ENCODE data around the gene GPC6. TPM values are rescaled to one million over a fixed set of nuclear protein-coding genes. Genes with fewer than 3 reads are reported as not detected.

The GPC6 gene
- total and polyA plus RNA-seq, 2 donors (not counting 3 experiments of a cell fraction or from before 2014, with no cell fraction given): 0.01 TPM; not detected in 1

DNA sequence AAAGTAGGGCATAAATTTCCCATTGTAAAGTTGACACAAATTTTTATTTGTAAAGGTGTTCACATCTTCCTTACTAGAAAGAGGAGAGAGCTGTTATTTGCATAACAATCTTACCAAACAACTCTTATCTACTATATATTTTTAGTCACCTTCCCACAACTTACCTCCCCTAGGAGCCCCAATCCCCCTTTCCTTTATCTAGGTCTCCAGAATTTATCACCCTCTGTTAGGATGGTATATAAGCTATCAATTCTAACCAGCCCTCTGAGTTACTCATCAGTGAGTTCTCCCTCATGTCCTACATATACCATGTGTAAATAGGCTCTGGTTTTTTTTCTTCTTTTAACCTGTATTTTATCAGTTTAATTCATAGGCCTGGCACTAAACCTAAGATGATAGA, 1190.7 kb downstream of the GPC6 start:
- no peak overlapping the region for H3K4me3 ChIP-seq (replicated peaks in 1 of 3; ENCODE audit: insufficient read depth in 1 of 3, low read depth in 1 of 3, low read length in 3 of 3)
- dilution Hi-C loops (cut with MboI; ENCODE audit: extremely low pct_ligation_motif_present, low sequenced_read_pairs): no loop called here
- no peaks in the 10 kb centered on the region for H3K36me3 ChIP-seq (ENCODE audit: control insufficient read depth in 2 of 2, extremely low read depth in 1 of 2, insufficient read depth in 2 of 2, low read length in 2 of 2)
- intact Hi-C loops (cut with micrococcal nuclease): no loop called here
- H3K9me1 ChIP-seq (replicated peaks; ENCODE audit: control insufficient read depth, extremely low read depth, insufficient read depth, low read length): no peaks in the 10 kb centered on the region
- no peaks in the 10 kb centered on the region for H3K9me3 ChIP-seq (replicated peaks; ENCODE audit: control insufficient read depth, insufficient read depth, low read length)
- H3K4me2 ChIP-seq (ENCODE audit: insufficient read depth, low read length): no peak overlapping the region
- no peaks in the 10 kb centered on the region for H3K27me3 ChIP-seq (ENCODE audit: control insufficient read depth in 2 of 2, insufficient read depth in 2 of 2, low read length in 2 of 2)
- no peaks in the 10 kb centered on the region for H3K79me2 ChIP-seq (ENCODE audit: control insufficient read depth, insufficient read depth, low read length)
- CTCF ChIA-PET: interaction anchor here (2.5 kb wide), 1 partner anchor 200 kb away, joined by 13 read pairs; no protein-coding TSS in a partner anchor
- H3K27ac ChIP-seq (ENCODE audit: insufficient read depth, low read depth, low read length): no peak overlapping the region
- FAIRE-seq (no peak), DNase-seq (ENCODE audit: low read depth, low spot score) (no peak)
- POLR2A ChIA-PET: no interaction called here
- no peaks in the 10 kb centered on the region for H3K4me1 ChIP-seq (ENCODE audit: control insufficient read depth, extremely low read depth, insufficient read depth, low read length)
- no peak overlapping the region for H2AFZ ChIP-seq (ENCODE audit: low read depth, low read length)
- BruUV-seq (replicated peaks): no TSS peak
- no peaks in the 10 kb centered on the region for H4K20me1 ChIP-seq (replicated peaks; ENCODE audit: control insufficient read depth, extremely low read depth, insufficient read depth, low read length)
- TF ChIP-seq, protein P1, sequence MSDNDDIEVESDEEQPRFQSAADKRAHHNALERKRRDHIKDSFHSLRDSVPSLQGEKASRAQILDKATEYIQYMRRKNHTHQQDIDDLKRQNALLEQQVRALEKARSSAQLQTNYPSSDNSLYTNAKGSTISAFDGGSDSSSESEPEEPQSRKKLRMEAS (IDR thresholded peaks at IDR 0.05; ENCODE audit: insufficient read depth, insufficient read length): no peak
- TF ChIP-seq, protein P2, sequence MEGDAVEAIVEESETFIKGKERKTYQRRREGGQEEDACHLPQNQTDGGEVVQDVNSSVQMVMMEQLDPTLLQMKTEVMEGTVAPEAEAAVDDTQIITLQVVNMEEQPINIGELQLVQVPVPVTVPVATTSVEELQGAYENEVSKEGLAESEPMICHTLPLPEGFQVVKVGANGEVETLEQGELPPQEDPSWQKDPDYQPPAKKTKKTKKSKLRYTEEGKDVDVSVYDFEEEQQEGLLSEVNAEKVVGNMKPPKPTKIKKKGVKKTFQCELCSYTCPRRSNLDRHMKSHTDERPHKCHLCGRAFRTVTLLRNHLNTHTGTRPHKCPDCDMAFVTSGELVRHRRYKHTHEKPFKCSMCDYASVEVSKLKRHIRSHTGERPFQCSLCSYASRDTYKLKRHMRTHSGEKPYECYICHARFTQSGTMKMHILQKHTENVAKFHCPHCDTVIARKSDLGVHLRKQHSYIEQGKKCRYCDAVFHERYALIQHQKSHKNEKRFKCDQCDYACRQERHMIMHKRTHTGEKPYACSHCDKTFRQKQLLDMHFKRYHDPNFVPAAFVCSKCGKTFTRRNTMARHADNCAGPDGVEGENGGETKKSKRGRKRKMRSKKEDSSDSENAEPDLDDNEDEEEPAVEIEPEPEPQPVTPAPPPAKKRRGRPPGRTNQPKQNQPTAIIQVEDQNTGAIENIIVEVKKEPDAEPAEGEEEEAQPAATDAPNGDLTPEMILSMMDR (IDR thresholded peaks at IDR 0.05; ENCODE audit: extremely low read depth in 1 of 2, insufficient read depth in 1 of 2, low read depth in 1 of 2, low read length in 2 of 2): no peak
- TF ChIP-seq POLR2AphosphoS5 (IDR thresholded peaks at IDR 0.05; ENCODE audit: insufficient read depth, low read depth, low read length) (no peak), EZH2 (IDR thresholded peaks at IDR 0.05; ENCODE audit: borderline replicate concordance, low read depth, low read length, severe bottlenecking) (no peak)
- H3K9ac ChIP-seq (replicated peaks; ENCODE audit: extremely low read depth, insufficient read depth, low read length): no peak overlapping the region

DNA sequence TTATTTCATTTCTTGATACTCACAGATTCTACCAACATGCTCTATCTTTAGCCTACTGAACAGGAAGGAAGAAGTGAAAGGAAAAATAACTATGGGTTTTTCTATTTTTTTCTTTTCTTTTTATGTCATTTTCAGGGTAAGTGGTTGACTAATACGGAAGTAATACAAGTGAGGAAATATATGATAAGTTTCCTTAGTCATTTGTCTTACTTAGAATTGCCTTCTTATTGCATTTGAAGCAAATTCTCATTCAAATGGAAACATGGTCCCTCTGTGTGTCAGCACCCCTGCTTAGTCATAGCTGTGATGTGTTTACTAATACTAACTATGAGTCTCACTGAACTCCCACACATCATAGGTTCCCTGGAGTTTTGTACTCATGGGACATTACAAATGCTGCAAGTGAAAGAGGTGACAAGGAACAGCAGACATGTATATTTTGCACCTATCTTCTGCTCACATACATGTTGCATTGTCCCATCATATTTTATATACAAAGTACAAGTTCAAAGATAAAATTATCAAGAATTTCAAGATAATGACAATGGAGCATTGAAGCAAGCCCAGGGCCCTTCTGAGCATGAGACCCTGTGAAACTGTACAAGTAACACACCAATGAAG, 1192.8 kb downstream of the GPC6 start:
- Histone ChIP-seq H3K4me1 (ENCODE audit: control insufficient read depth, extremely low read depth, insufficient read depth, low read length) (no peaks in the 10 kb centered on the region), H3K27me3 (ENCODE audit: control insufficient read depth in 2 of 2, insufficient read depth in 2 of 2, low read length in 2 of 2) (no peaks in the 10 kb centered on the region), H3K4me3 (replicated peaks in 1 of 3; ENCODE audit: insufficient read depth in 1 of 3, low read depth in 1 of 3, low read length in 3 of 3) (no peak overlapping the region), H3K9me1 (replicated peaks; ENCODE audit: control insufficient read depth, extremely low read depth, insufficient read depth, low read length) (no peaks in the 10 kb centered on the region), H2AFZ (ENCODE audit: low read depth, low read length) (no peak overlapping the region), H4K20me1 (replicated peaks; ENCODE audit: control insufficient read depth, extremely low read depth, insufficient read depth, low read length) (no peaks in the 10 kb centered on the region), H3K4me2 (ENCODE audit: insufficient read depth, low read length) (no peak overlapping the region), H3K9me3 (replicated peaks; ENCODE audit: control insufficient read depth, insufficient read depth, low read length) (no peaks in the 10 kb centered on the region), H3K27ac (ENCODE audit: insufficient read depth, low read depth, low read length) (no peak overlapping the region), H3K79me2 (ENCODE audit: control insufficient read depth, insufficient read depth, low read length) (no peaks in the 10 kb centered on the region), H3K9ac (replicated peaks; ENCODE audit: extremely low read depth, insufficient read depth, low read length) (no peak overlapping the region), H3K36me3 (ENCODE audit: control insufficient read depth in 2 of 2, extremely low read depth in 1 of 2, insufficient read depth in 2 of 2, low read length in 2 of 2) (no peaks in the 10 kb centered on the region)
- ChIA-PET POLR2A (no interaction called here), CTCF (no interaction called here)
- FAIRE-seq (no peak), DNase-seq (ENCODE audit: low read depth, low spot score) (peak; percentile 6)
- intact Hi-C loops (cut with micrococcal nuclease) (no loop called here), dilution Hi-C loops (cut with MboI; ENCODE audit: extremely low pct_ligation_motif_present, low sequenced_read_pairs) (no loop called here)
- no peak for TF ChIP-seq JUN (IDR thresholded peaks at IDR 0.05; ENCODE audit: borderline replicate concordance, insufficient read depth, insufficient read length, low read depth)
- TF ChIP-seq POLR2A (IDR thresholded peaks at IDR 0.05; ENCODE audit: low read depth, low read length): no peak
- no peak for TF ChIP-seq FOS (IDR thresholded peaks at IDR 0.05; ENCODE audit: borderline replicate concordance, insufficient read depth, low read length)
- TF ChIP-seq, protein P1 (IDR thresholded peaks at IDR 0.05; ENCODE audit: insufficient read depth, insufficient read length): no peak
- no peak for TF ChIP-seq GATA2 (IDR thresholded peaks at IDR 0.05; ENCODE audit: insufficient read depth, insufficient read length, low read depth, low read length)
- TF ChIP-seq, protein P2 (IDR thresholded peaks at IDR 0.05; ENCODE audit: extremely low read depth in 1 of 2, insufficient read depth in 1 of 2, low read depth in 1 of 2, low read length in 2 of 2): no peak
- TF ChIP-seq MYC (IDR thresholded peaks at IDR 0.05; ENCODE audit: low read depth, low read length): no peak
- no peak for TF ChIP-seq EZH2 (IDR thresholded peaks at IDR 0.05; ENCODE audit: borderline replicate concordance, low read depth, low read length, severe bottlenecking)
- no TSS peak for BruUV-seq (replicated peaks)

Data from endothelial cell of umbilical vein (primary cell).